ENCODE results near the gene HS3ST3A1. TPM values are rescaled to one million over a fixed set of nuclear protein-coding genes. Genes with fewer than 3 reads are reported as not detected.

The HS3ST3A1 gene
- total RNA-seq, 5 donors from 2014 or later (not counting 1 experiment from before 2014, with no cell fraction given): 1.0 to 2.4 TPM; not detected in 3

DNA sequence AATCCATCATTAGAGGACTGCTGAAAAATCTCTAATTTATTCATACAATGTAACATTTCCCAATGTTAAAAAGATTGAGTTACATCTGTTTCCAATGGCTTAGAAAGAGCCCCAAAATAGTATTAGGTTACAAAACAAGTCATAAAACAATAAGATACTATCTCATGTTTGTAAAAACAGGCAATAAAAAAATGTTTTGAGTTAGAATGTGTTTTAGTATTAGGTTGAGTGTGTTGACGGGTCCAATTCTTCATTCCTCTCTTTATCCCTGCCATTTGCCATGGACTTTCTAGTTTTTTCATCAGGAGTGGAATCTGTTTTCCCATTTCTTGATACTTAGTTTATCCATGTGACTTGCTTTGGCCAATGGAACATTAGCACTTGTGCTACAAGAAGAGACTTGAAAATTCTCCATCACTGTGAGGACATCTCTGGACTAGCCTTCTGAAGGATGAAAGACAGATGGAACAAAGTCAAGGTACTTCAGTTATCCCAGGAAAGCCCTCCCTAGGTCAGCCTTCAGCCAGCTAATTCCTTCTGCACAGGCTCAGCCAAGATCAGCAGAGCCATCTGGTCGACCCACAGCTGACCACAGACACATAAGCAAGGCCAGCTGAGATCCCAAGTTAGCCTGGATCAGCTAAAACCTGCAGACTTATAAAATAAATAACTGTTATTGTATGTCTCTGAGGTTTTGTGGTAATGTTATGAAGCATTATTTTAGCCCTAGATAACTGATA, 83.3 kb downstream of the HS3ST3A1 start:
- no peaks in the 10 kb centered on the region for H3K27me3 ChIP-seq (replicated peaks in 1 of 2; ENCODE audit: control insufficient read depth in 2 of 2, extremely low read depth in 1 of 2, insufficient read depth in 2 of 2, low read length in 1 of 2)
- no peak for DNase-seq
- Mint-ChIP-seq H3K27ac (no peak overlapping the region), H3K4me1 (no peaks in the 10 kb centered on the region), H3K36me3 (no peaks in the 10 kb centered on the region), H3K4me3 (no peak overlapping the region), H3K9me3 (no peaks in the 10 kb centered on the region), H3K27me3 (peaks cover 0 to 2% of the 10 kb centered on the region in 2 donors)
- no peak for ATAC-seq (replicated peaks in 1 of 4)
- H3K4me3 ChIP-seq (ENCODE audit: control insufficient read depth in 1 of 2, extremely low read depth in 1 of 2, low read length in 1 of 2): no peak overlapping the region
- no peaks in the 10 kb centered on the region for H3K4me1 ChIP-seq (ENCODE audit: control insufficient read depth in 1 of 2, extremely low read depth in 1 of 2, insufficient read depth in 2 of 2, low read length in 2 of 2)
- no CpG with 5 or more reads among the region's 2 CpGs for WGBS (ENCODE audit: insufficient coverage)
- ChIA-PET POLR2A (interaction anchor here in 1 of 2 donors (0.6 kb wide), 1 partner anchor 56 kb away, joined by 4 read pairs; no protein-coding TSS in a partner anchor), CTCF (no interaction called here)
- H3K36me3 ChIP-seq (ENCODE audit: control insufficient read depth in 2 of 2, extremely low read depth in 1 of 2, insufficient read depth in 1 of 2, low read length in 1 of 2): no peaks in the 10 kb centered on the region
- no peaks in the 10 kb centered on the region for H3K9me3 ChIP-seq
- H3K27ac ChIP-seq (ENCODE audit: low read length): no peak overlapping the region

DNA sequence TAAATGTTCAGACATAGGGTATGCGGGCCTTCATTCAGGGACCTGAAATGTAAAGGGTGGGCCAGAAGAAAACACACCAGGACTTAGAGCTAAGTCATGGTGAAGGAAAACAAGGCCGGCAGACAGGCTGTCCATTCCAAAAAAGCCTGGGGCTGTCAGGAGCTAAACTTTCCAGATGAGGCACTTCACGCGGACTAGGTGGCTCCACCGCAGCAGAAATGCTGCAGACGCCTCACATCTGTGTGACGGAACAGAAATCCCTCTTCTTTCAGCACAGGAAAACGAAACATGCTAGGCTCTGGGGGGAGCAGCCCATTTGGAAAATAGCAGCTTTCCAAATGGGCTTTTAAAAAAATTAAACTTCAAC, 88.7 kb downstream of the HS3ST3A1 start:
- Mint-ChIP-seq H3K27me3 (peaks cover 16% of the 10 kb centered on the region in 2 donors), H3K9me3 (no peaks in the 10 kb centered on the region), H3K4me3 (no peak overlapping the region), H3K27ac (no peak overlapping the region), H3K36me3 (no peaks in the 10 kb centered on the region), H3K4me1 (peaks cover 9 to 12% (median 9%) of the 10 kb centered on the region in 3 donors)
- H3K27ac ChIP-seq (ENCODE audit: low read length): no peak overlapping the region
- DNase-seq: no peak
- no peak for ATAC-seq (replicated peaks in 1 of 4)
- POLR2A ChIA-PET: no interaction called here
- no peaks in the 10 kb centered on the region for H3K9me3 ChIP-seq
- CTCF ChIA-PET: no interaction called here
- no peaks in the 10 kb centered on the region for H3K4me1 ChIP-seq (ENCODE audit: control insufficient read depth in 1 of 2, extremely low read depth in 1 of 2, insufficient read depth in 2 of 2, low read length in 2 of 2)
- no peaks in the 10 kb centered on the region for H3K27me3 ChIP-seq (replicated peaks in 1 of 2; ENCODE audit: control insufficient read depth in 2 of 2, extremely low read depth in 1 of 2, insufficient read depth in 2 of 2, low read length in 1 of 2)
- no peaks in the 10 kb centered on the region for H3K36me3 ChIP-seq (ENCODE audit: control insufficient read depth in 2 of 2, extremely low read depth in 1 of 2, insufficient read depth in 1 of 2, low read length in 1 of 2)
- 96% methylated on average over 5 of the region's 8 CpGs for WGBS (ENCODE audit: insufficient coverage)
- H3K4me3 ChIP-seq (ENCODE audit: control insufficient read depth in 1 of 2, extremely low read depth in 1 of 2, low read length in 1 of 2): no peak overlapping the region

DNA sequence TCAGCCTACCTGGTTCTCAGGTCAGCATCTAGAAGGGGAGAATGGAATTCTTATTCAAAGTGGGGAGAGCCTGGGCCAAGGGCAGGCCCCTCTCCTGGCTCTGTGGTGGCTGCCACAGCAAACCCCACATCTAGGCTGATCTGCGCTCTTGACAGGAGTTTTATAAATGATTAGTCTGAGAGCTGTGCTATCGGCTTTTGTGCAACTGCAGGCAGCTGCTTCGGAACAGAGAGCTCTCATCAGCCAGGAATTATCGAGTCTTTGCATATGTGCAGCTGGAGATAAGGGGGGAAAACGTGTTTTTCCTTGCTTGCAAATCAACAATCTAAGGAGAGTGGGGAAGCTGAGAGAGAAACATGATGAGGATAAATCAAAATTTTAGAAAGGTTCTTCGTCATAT, 91.7 kb downstream of the HS3ST3A1 start:
- Mint-ChIP-seq H3K36me3 (no peaks in the 10 kb centered on the region), H3K27me3 (peaks cover 16 to 20% of the 10 kb centered on the region in 2 donors), H3K27ac (no peak overlapping the region), H3K9me3 (no peaks in the 10 kb centered on the region), H3K4me3 (no peak overlapping the region), H3K4me1 (peaks cover 9 to 12% (median 9%) of the 10 kb centered on the region in 3 donors)
- H3K27me3 ChIP-seq (replicated peaks in 1 of 2; ENCODE audit: control insufficient read depth in 2 of 2, extremely low read depth in 1 of 2, insufficient read depth in 2 of 2, low read length in 1 of 2): no peaks in the 10 kb centered on the region
- DNase-seq (no peak), ATAC-seq (replicated peaks in 1 of 4) (no peak)
- H3K4me1 ChIP-seq (ENCODE audit: control insufficient read depth in 1 of 2, extremely low read depth in 1 of 2, insufficient read depth in 2 of 2, low read length in 2 of 2): no peaks in the 10 kb centered on the region
- no peak overlapping the region for H3K27ac ChIP-seq (ENCODE audit: low read length)
- H3K36me3 ChIP-seq (ENCODE audit: control insufficient read depth in 2 of 2, extremely low read depth in 1 of 2, insufficient read depth in 1 of 2, low read length in 1 of 2): no peaks in the 10 kb centered on the region
- no peaks in the 10 kb centered on the region for H3K9me3 ChIP-seq
- no peak overlapping the region for H3K4me3 ChIP-seq (ENCODE audit: control insufficient read depth in 1 of 2, extremely low read depth in 1 of 2, low read length in 1 of 2)
- ChIA-PET POLR2A (interaction anchor here in 1 of 2 donors (0.5 kb wide), 1 partner anchor 33 kb away, joined by 3 read pairs; no protein-coding TSS in a partner anchor), CTCF (no interaction called here)
- 37% methylated on average over 5 of the region's 6 CpGs for WGBS (ENCODE audit: insufficient coverage)

DNA sequence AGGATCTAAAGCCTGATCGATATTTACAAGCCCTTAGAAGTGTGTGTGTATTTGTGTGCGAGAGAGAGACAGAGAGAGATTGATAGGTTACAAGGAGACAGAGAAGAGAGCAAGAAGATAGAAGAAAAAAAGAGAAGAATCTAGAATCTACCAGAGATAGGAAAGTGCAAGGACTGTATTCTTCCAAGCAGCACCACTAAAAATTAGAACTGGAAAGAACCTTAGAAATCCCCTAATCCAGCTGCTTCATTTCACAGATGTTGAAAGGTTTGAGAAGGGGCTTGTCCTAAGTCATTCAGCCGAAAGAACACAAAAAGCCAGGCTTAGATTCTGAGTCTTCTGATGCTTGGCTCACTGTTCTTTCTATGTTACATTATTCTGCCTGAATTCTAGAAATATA, 92.2 kb downstream of the HS3ST3A1 start:
- no peak overlapping the region for H3K4me3 ChIP-seq (ENCODE audit: control insufficient read depth in 1 of 2, extremely low read depth in 1 of 2, low read length in 1 of 2)
- ChIA-PET POLR2A (interaction anchor here in 1 of 2 donors (0.5 kb wide), 1 partner anchor 34 kb away, joined by 3 read pairs; no protein-coding TSS in a partner anchor), CTCF (no interaction called here)
- Mint-ChIP-seq H3K4me3 (no peak overlapping the region), H3K9me3 (no peaks in the 10 kb centered on the region), H3K36me3 (no peaks in the 10 kb centered on the region), H3K27ac (no peak overlapping the region), H3K27me3 (peaks cover 16 to 20% of the 10 kb centered on the region in 2 donors), H3K4me1 (peaks cover 9 to 12% (median 9%) of the 10 kb centered on the region in 3 donors)
- ATAC-seq (replicated peaks in 1 of 4): no peak
- H3K4me1 ChIP-seq (ENCODE audit: control insufficient read depth in 1 of 2, extremely low read depth in 1 of 2, insufficient read depth in 2 of 2, low read length in 2 of 2): no peaks in the 10 kb centered on the region
- WGBS (ENCODE audit: insufficient coverage): 100% methylated on average over 1 of the region's 3 CpGs
- no peak overlapping the region for H3K27ac ChIP-seq (ENCODE audit: low read length)
- no peaks in the 10 kb centered on the region for H3K27me3 ChIP-seq (replicated peaks in 1 of 2; ENCODE audit: control insufficient read depth in 2 of 2, extremely low read depth in 1 of 2, insufficient read depth in 2 of 2, low read length in 1 of 2)
- DNase-seq: no peak
- no peaks in the 10 kb centered on the region for H3K36me3 ChIP-seq (ENCODE audit: control insufficient read depth in 2 of 2, extremely low read depth in 1 of 2, insufficient read depth in 1 of 2, low read length in 1 of 2)
- H3K9me3 ChIP-seq: no peaks in the 10 kb centered on the region

DNA sequence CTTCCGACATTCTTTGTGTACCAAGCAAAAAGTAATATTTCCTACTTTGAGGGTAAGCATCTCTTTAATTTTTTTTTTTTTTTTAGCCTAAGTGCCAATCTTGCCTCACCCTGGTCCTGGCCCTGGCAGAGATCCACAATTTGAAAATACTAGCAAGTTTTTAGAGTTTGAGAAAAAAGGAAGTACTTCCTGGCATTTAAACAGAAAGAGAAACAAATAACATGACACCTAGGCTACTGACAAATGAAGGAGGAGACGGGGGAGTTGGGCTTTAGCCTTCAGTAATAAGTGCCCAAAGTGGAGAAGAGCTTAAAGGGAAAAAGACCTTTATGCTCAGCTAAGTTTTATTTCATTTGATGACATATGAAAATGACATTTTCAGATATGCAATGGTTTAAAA, 92.8 kb downstream of the HS3ST3A1 start:
- Mint-ChIP-seq H3K4me1 (peaks cover 9 to 12% (median 9%) of the 10 kb centered on the region in 3 donors), H3K9me3 (no peaks in the 10 kb centered on the region), H3K36me3 (no peaks in the 10 kb centered on the region), H3K4me3 (no peak overlapping the region), H3K27ac (no peak overlapping the region), H3K27me3 (peaks cover 14 to 20% of the 10 kb centered on the region in 2 donors)
- Histone ChIP-seq H3K36me3 (ENCODE audit: control insufficient read depth in 2 of 2, extremely low read depth in 1 of 2, insufficient read depth in 1 of 2, low read length in 1 of 2) (no peaks in the 10 kb centered on the region), H3K4me1 (ENCODE audit: control insufficient read depth in 1 of 2, extremely low read depth in 1 of 2, insufficient read depth in 2 of 2, low read length in 2 of 2) (no peaks in the 10 kb centered on the region), H3K27ac (ENCODE audit: low read length) (no peak overlapping the region), H3K27me3 (replicated peaks in 1 of 2; ENCODE audit: control insufficient read depth in 2 of 2, extremely low read depth in 1 of 2, insufficient read depth in 2 of 2, low read length in 1 of 2) (no peaks in the 10 kb centered on the region), H3K4me3 (ENCODE audit: control insufficient read depth in 1 of 2, extremely low read depth in 1 of 2, low read length in 1 of 2) (no peak overlapping the region), H3K9me3 (no peaks in the 10 kb centered on the region)
- CTCF ChIA-PET: interaction anchor here in 1 of 2 donors (0.6 kb wide), 1 partner anchor 1752 kb away, joined by 3 read pairs; no protein-coding TSS in a partner anchor
- no peak for ATAC-seq (replicated peaks in 1 of 4)
- POLR2A ChIA-PET: interaction anchor here in 1 of 2 donors (0.7 kb wide), 1 partner anchor 175 kb away, joined by 4 read pairs; no protein-coding TSS in a partner anchor
- no CpG with 5 or more reads among the region's 2 CpGs for WGBS (ENCODE audit: insufficient coverage)
- no peak for DNase-seq

DNA sequence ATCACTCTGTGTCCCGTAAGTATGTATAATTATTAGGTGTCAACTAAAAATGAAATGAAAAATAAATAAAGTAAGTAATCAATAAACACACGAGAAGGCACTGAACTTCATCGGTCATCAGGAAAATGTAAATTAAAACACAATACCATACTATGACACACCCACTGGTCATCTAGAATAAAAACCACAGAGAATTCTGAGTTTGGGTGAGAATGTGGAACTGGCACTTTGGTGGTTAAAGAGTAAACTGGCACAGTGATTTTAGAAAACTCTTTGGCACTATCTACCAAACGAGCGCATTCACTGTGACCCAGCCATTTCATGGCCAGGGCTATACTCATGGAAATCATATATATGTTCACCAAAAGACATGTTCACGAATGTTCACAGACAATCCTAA, 98.2 kb downstream of the HS3ST3A1 start:
- Mint-ChIP-seq H3K4me3 (no peak overlapping the region), H3K9me3 (no peaks in the 10 kb centered on the region), H3K27me3 (peaks cover 0 to 4% of the 10 kb centered on the region in 2 donors), H3K27ac (no peak overlapping the region), H3K36me3 (no peaks in the 10 kb centered on the region), H3K4me1 (no peaks in the 10 kb centered on the region)
- Histone ChIP-seq H3K4me1 (ENCODE audit: control insufficient read depth in 1 of 2, extremely low read depth in 1 of 2, insufficient read depth in 2 of 2, low read length in 2 of 2) (no peaks in the 10 kb centered on the region), H3K36me3 (ENCODE audit: control insufficient read depth in 2 of 2, extremely low read depth in 1 of 2, insufficient read depth in 1 of 2, low read length in 1 of 2) (no peaks in the 10 kb centered on the region), H3K27me3 (replicated peaks in 1 of 2; ENCODE audit: control insufficient read depth in 2 of 2, extremely low read depth in 1 of 2, insufficient read depth in 2 of 2, low read length in 1 of 2) (peaks cover 0 to 5% of the 10 kb centered on the region in 2 experiments), H3K9me3 (no peaks in the 10 kb centered on the region), H3K27ac (ENCODE audit: low read length) (no peak overlapping the region), H3K4me3 (ENCODE audit: control insufficient read depth in 1 of 2, extremely low read depth in 1 of 2, low read length in 1 of 2) (no peak overlapping the region)
- ATAC-seq (replicated peaks in 1 of 4) (no peak), DNase-seq (no peak)
- ChIA-PET POLR2A (no interaction called here), CTCF (no interaction called here)
- WGBS (ENCODE audit: insufficient coverage): 94% methylated on average over 2 of the region's 6 CpGs
